SJCRH30 (cell line): ENCODE data around the gene BID. TPM values are rescaled to one million over a fixed set of nuclear protein-coding genes. Genes with fewer than 3 reads are reported as not detected.
A peak's percentile ranks its signal among the peaks of the same experiment; 100 is the strongest.

Source experiments
- DNase-seq, 2 experiments: peaks; one replicate each; pipeline ENCODE4 v3.0.0-alpha.2; 2015 to 2020
- H3K27ac ChIP-seq: fragments of 250-450 bp; sonication (Bioruptor Pico); 2 replicates; pipeline ENCODE4 v1.5.1; 2020; ENCODE audit warnings: mild to moderate bottlenecking, moderate library complexity
- H3K27me3 ChIP-seq: fragments of 250-450 bp; sonication (Bioruptor Pico); 2 replicates; pipeline ENCODE4 v1.5.1; 2020; ENCODE audit warnings: mild to moderate bottlenecking, moderate library complexity
- H3K36me3 ChIP-seq: fragments of 250-450 bp; sonication (Bioruptor Pico); 2 replicates; pipeline ENCODE4 v1.5.1; 2020; ENCODE audit warnings: mild to moderate bottlenecking, moderate library complexity
- H3K4me1 ChIP-seq: fragments of 250-450 bp; sonication (Bioruptor Pico); 2 replicates; pipeline ENCODE4 v1.5.1; 2020; ENCODE audit warnings: mild to moderate bottlenecking, moderate library complexity
- H3K4me3 ChIP-seq: fragments of 250-450 bp; sonication (Bioruptor Pico); 2 replicates; pipeline ENCODE4 v1.5.1; 2020; ENCODE audit warnings: mild to moderate bottlenecking, moderate library complexity
- H3K9me3 ChIP-seq: fragments of 250-450 bp; sonication (Bioruptor Pico); replicated peaks from 2 replicates; pipeline ENCODE4 v1.5.1; 2020; ENCODE audit warnings: mild to moderate bottlenecking, moderate library complexity
- total RNA-seq: library from RNA; depleted of rRNA; stranded (reverse); fragments of >200 nt; shearing (Covaris generic); gene quantifications from 2 replicates; pipeline ENCODE4 v1.2.3, GENCODE V29; 2014

Gene BID
- total RNA-seq, 1 experiment from 2014 or later = 39.9 TPM

DNA sequence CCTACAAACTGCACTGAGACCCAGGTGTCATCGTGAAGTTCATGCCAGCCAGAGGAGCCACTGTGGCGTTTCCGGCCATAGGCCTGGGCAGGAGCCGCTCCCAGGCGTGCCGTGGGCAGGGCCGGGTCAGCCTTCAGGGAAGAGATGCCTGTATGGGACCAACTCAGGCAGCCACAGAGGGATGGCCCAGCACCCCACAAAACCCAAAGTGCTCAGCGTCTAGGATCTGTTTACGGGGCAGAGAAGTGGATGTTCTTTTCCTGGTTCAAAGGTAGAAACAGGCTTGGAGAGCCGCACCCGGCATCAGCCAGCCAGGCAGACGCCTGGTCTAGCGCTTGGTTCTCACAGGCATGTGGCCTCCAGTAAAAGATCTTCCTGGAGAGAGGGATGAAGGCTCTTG lies 8.4 kb upstream of the BID start:
- H3K36me3 ChIP-seq = no peaks in the 10 kb centered on the region
- DNase-seq = no peak
- no peak overlapping the region for H3K27ac ChIP-seq
- H3K9me3 ChIP-seq = 0 out of 2 replicates have a peak, but pooled peaks cover 3% of the 10 kb centered on the region
- peaks cover 15% of the 10 kb centered on the region; the same call in 1 of the 2 replicates for H3K27me3 ChIP-seq
- H3K4me3 ChIP-seq = no peak overlapping the region
- H3K4me1 ChIP-seq = peaks cover 22% of the 10 kb centered on the region

DNA sequence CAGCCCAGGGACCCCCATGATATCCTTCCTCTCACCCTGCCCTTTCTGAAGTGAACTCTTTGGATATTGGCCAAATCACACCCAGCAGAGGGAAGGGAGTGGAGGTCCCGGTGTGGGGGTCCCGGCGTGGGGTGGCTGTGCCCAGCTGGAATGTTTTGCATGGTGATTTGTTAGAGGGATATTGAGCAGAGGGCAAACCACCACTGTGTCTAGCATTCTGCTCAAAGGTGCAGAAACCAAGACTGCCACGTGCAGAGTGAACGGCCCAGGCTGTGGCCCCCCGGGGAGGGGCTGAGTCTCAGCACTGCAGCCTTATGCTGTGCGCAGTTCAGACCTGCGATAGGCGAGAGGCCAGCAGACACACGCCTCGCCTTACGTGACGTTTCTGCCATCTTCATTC lies 7.9 kb upstream of the BID start:
- Histone ChIP-seq H3K36me3 (no peaks in the 10 kb centered on the region), H3K9me3 (0 out of 2 replicates have a peak, but pooled peaks cover 3% of the 10 kb centered on the region), H3K27me3 (peaks cover 15% of the 10 kb centered on the region; the same call in 1 of the 2 replicates), H3K27ac (no peak overlapping the region), H3K4me3 (no peak overlapping the region), H3K4me1 (peaks cover 18% of the 10 kb centered on the region)
- no peak for DNase-seq

DNA sequence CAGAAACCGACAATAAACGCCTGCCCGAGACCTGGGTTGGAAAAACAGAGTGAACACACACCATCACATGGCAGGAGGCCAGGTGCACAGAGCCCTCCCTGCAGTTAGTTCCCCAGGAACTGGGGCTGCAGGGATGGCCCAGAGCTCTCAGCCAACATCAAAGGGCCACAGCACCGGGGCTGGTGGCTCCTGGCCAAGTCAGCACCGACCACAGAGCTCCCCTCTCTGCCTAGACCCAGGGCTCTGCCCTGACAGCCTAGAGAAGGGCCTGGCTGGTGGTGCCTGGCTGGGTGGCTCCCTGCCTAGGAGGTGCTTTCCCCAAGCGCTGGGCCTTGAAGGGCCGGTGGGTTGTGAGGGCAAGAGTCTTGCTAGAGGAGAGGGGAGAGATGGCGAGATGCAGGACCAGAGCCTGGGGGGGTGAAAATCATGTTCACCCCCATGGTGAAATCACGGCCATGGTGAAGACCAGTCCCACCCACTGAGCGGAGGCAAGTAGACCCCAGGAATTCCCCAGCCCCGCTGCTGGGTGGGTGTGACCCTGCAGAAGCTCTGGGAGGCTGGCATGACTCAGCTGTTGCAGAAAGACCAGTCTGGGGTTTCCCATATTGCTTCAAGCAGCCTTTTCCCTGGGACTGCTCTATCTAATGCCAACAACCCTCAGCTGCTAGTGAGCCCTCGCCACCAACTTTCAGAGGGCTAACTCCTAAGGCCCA lies 7.2 kb upstream of the BID start:
- H3K27me3 ChIP-seq = peaks cover 15% of the 10 kb centered on the region; the same call in 1 of the 2 replicates
- DNase-seq = peak; percentile 31 to 50
- peaks cover 11% of the 10 kb centered on the region for H3K4me1 ChIP-seq
- H3K9me3 ChIP-seq = 0 out of 2 replicates have a peak, but pooled peaks cover 3% of the 10 kb centered on the region
- H3K36me3 ChIP-seq = no peaks in the 10 kb centered on the region
- no peak overlapping the region for H3K4me3 ChIP-seq
- H3K27ac ChIP-seq = no peak overlapping the region

- Histone ChIP-seq H3K27me3 (peaks cover 15% of the 10 kb centered on the region; the same call in 1 of the 2 replicates), H3K9me3 (0 out of 2 replicates have a peak, but pooled peaks cover 3% of the 10 kb centered on the region), H3K27ac (no peak overlapping the region), H3K36me3 (no peaks in the 10 kb centered on the region), H3K4me1 (peaks cover 9% of the 10 kb centered on the region), H3K4me3 (no peak overlapping the region)
- no peak for DNase-seq
These were observed 6.6 kb upstream of the BID start for GRCh38 chr22:17780741-17781318.

GRCh38 chr22:17780116-17780740 lies 6.0 kb upstream of the BID start:
- peaks cover 19% of the 10 kb centered on the region; the same call in 1 of the 2 replicates for H3K27me3 ChIP-seq
- H3K9me3 ChIP-seq = 0 out of 2 replicates have a peak, but pooled peaks cover 3% of the 10 kb centered on the region
- no peaks in the 10 kb centered on the region for H3K36me3 ChIP-seq
- H3K27ac ChIP-seq = no peak overlapping the region
- H3K4me1 ChIP-seq = peaks cover 9% of the 10 kb centered on the region
- H3K4me3 ChIP-seq = no peak overlapping the region
- DNase-seq = no peak

GRCh38 chr22:17779286-17780115 lies 5.2 kb upstream of the BID start:
- Histone ChIP-seq H3K9me3 (0 out of 2 replicates have a peak, but pooled peaks cover 3% of the 10 kb centered on the region), H3K4me1 (peaks cover 13% of the 10 kb centered on the region), H3K4me3 (no peak overlapping the region), H3K27me3 (peaks cover 26% of the 10 kb centered on the region; the same call in 1 of the 2 replicates), H3K36me3 (no peaks in the 10 kb centered on the region), H3K27ac (no peak overlapping the region)
- peak in 1 of 2 experiments; percentile 51 for DNase-seq

DNA sequence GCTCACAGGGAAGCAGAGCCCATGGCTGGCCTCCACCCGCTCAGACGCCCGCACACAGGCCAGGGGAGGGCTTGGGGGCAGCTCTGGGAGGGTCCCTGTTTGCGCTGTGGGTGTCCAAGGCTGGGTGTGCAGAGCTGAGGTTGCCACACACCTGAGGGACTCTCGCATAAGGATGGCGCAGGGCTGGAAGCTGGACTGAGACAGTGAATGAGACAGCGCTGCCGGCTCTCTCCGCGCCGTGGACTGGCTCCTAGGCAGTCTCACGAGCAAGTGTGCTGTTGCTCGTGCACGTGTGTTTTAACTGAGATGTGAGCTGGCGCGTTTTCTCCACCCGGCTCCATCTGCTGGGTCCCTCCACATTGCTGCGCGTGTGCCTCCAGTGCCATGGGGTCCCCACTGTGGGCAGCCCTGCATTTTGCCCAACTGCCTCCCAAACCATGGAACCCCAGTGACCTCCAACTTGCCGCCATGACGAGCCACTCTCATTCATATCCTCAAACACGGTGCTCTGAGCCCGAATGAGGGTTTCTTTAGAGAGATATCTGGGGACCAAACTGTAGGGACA lies 4.2 kb upstream of the BID start:
- Histone ChIP-seq H3K27ac (no peak overlapping the region), H3K27me3 (peaks cover 27% of the 10 kb centered on the region; the same call in 1 of the 2 replicates), H3K36me3 (no peaks in the 10 kb centered on the region), H3K4me3 (no peak overlapping the region), H3K4me1 (peaks cover 13% of the 10 kb centered on the region), H3K9me3 (0 out of 2 replicates have a peak, but pooled peaks cover 3% of the 10 kb centered on the region)
- DNase-seq = no peak

- peaks cover 18% of the 10 kb centered on the region for H3K4me1 ChIP-seq
These were observed 3.4 kb upstream of the BID start for GRCh38 chr22:17777717-17778044.

DNA sequence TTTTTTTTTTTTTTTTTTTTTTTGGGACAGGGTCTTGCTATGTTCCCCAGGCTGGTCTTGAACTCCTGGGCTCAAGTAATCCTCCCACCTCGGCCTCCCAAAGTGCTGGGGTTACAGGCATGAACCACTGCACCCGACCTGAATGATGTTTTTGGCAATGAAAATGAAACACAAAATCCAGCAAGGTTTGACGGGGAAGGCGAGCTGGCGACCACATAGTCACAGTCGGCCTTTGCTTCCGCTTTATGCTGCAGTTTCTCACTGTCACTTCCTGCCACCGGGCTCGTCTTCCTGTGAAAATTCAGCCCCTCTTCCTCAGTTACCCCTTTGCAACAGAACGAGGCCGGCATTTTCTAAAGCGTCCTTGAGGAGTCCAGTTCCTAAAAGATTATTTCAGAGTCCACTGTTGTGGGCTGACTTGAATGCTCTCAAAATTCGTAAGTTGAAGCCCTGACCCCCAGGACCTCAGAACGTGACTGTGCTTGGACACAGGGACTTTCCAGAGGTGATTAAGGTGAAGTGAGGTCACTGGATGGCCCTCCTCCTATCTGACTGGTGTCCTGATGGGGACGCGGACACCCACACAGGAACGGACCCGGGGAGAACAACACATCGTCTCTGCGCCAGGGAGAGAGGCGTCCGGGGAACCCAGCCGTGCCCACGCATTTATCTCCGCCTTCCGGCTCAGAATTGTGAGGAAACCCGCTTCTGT lies 2.9 kb upstream of the BID start:
- H3K9me3 ChIP-seq = 0 out of 2 replicates have a peak, but pooled peaks cover 3% of the 10 kb centered on the region
- no peak overlapping the region for H3K4me3 ChIP-seq
- H3K27me3 ChIP-seq = peaks cover 27% of the 10 kb centered on the region; the same call in 1 of the 2 replicates
- DNase-seq = no peak
- H3K36me3 ChIP-seq = no peaks in the 10 kb centered on the region
- peaks cover 23% of the 10 kb centered on the region for H3K4me1 ChIP-seq
- no peak overlapping the region for H3K27ac ChIP-seq

More at GRCh38 chr22:17777717-17778044, 3.4 kb upstream of the BID start:
- H3K9me3 ChIP-seq = 0 out of 2 replicates have a peak, but pooled peaks cover 3% of the 10 kb centered on the region
- peaks cover 27% of the 10 kb centered on the region; the same call in 1 of the 2 replicates for H3K27me3 ChIP-seq
- no peak overlapping the region for H3K4me3 ChIP-seq
- no peak overlapping the region for H3K27ac ChIP-seq
- DNase-seq = no peak
- no peaks in the 10 kb centered on the region for H3K36me3 ChIP-seq

DNA sequence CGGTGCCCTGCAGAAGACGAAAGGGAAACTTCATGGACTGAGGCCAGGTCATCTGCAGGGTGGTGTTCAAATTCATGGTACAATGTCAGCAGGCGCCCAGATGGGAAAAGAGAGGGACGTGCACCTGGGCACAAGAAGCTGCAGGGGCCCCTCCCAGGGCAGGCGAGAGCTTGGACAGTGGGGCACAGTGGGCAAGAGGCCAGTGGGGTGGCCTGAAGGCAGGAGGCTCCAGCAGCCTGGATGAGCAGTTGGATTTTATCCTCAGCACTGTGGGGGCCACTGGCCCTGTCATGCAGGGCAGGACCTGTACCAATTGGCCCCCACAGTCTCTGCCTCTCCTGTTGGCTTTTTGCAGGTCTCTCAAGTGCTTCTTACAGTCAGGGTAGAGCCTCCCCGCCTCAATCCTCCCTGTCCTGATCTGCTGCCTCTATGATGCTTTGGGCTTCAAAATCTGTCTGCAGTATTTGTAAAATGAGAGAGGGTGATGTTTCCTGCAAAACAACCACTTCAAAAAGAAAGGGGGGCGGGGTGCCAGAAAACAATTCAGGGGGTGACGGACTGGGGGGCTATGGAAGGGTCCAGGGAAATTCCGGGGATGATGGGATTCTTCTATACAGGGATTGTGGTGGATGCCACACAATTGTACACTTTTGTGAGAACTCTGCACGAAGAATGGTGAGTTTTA lies 1.7 kb upstream of the BID start:
- H3K4me1 ChIP-seq = peaks cover 21% of the 10 kb centered on the region
- no peak overlapping the region for H3K27ac ChIP-seq
- no peak for DNase-seq
- H3K4me3 ChIP-seq = no peak overlapping the region
- H3K27me3 ChIP-seq = peaks cover 27% of the 10 kb centered on the region; the same call in 1 of the 2 replicates
- no peaks in the 10 kb centered on the region for H3K36me3 ChIP-seq
- H3K9me3 ChIP-seq = 0 out of 2 replicates have a peak, but pooled peaks cover 3% of the 10 kb centered on the region

GRCh38 chr22:17774926-17775685 lies 837 bp upstream of the BID start:
- DNase-seq = no peak
- Histone ChIP-seq H3K4me3 (peak overlapping the region; percentile 90), H3K4me1 (peaks cover 18% of the 10 kb centered on the region), H3K9me3 (no peaks in the 10 kb centered on the region), H3K27me3 (peaks cover 24% of the 10 kb centered on the region; the same call in 1 of the 2 replicates), H3K36me3 (no peaks in the 10 kb centered on the region), H3K27ac (no peak overlapping the region)

GRCh38 chr22:17773606-17774205 lies 563 bp downstream of the BID start:
- Histone ChIP-seq H3K4me3 (peak overlapping the region; percentile 90), H3K36me3 (no peaks in the 10 kb centered on the region), H3K27ac (no peak overlapping the region), H3K9me3 (no peaks in the 10 kb centered on the region), H3K4me1 (peaks cover 16% of the 10 kb centered on the region), H3K27me3 (peaks cover 11% of the 10 kb centered on the region; the same call in 1 of the 2 replicates)
- DNase-seq = peak; percentile 58 to 69
